Vagina (tissue), 2 donors: ENCODE results near the gene SOCS3.

Experiments used
- POLR2A ChIP-seq, 2 donors: fragments of 450-650 bp; IDR thresholded peaks; one replicate each; pipeline ENCODE4 v1.6.1; 2017; ENCODE audit warnings: antibody characterized with exemption in 2 of 2, mild to moderate bottlenecking in 2 of 2, moderate library complexity in 2 of 2
- TF ChIP-seq, protein P1 (sequence below), 3 experiments: fragments of 450-650 bp in 2 of 3; fragments of 200-600 bp in 1 of 3; sonication (generic) in 1 of 3; IDR thresholded peaks; one replicate each; pipeline ENCODE4 v1.5.1; 2017 to 2019; ENCODE audit warnings: antibody characterized with exemption in 3 of 3, mild to moderate bottlenecking in 2 of 3, moderate library complexity in 2 of 3

DNA sequence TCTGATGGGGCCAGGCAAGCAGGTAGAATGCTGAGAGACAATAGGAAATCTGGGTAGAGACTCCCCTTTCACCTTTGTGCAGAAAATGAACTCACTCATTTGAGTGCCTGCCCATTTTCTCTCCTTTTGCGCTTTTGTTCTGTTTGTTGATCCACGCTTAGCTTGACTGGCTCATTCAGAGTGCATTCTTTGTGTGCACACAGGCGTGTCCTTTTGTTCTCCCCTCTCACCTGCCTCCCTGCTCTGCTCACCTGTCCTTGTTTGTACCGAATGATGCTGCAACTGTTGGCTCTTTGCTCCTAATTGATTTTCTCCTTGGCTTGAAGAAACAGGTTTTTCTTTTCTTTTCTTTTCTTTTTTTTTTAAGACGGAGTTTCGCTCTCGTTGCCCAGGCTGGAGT lies 34.3 kb upstream of the SOCS3 start:
- TF ChIP-seq, protein P1, sequence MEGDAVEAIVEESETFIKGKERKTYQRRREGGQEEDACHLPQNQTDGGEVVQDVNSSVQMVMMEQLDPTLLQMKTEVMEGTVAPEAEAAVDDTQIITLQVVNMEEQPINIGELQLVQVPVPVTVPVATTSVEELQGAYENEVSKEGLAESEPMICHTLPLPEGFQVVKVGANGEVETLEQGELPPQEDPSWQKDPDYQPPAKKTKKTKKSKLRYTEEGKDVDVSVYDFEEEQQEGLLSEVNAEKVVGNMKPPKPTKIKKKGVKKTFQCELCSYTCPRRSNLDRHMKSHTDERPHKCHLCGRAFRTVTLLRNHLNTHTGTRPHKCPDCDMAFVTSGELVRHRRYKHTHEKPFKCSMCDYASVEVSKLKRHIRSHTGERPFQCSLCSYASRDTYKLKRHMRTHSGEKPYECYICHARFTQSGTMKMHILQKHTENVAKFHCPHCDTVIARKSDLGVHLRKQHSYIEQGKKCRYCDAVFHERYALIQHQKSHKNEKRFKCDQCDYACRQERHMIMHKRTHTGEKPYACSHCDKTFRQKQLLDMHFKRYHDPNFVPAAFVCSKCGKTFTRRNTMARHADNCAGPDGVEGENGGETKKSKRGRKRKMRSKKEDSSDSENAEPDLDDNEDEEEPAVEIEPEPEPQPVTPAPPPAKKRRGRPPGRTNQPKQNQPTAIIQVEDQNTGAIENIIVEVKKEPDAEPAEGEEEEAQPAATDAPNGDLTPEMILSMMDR (IDR thresholded peaks at IDR 0.05) = no peak
- TF ChIP-seq POLR2A (IDR thresholded peaks at IDR 0.05) = no peak
